ENCODE data around the gene HTT.

Gene HTT

GRCh38 chr4:3240936-3241522 lies 166.5 kb downstream of the HTT start:
- no peak overlapping the region for H3K4me3 ChIP-seq (ENCODE audit: low read length, poor library complexity, severe bottlenecking)
- H3K27me3 ChIP-seq (ENCODE audit: insufficient read depth, low read length, poor library complexity, severe bottlenecking) = no peaks in the 10 kb centered on the region
- peaks cover 5% of the 10 kb centered on the region for H3K4me1 ChIP-seq (ENCODE audit: insufficient read depth, low read length, poor library complexity, severe bottlenecking)
- no peaks in the 10 kb centered on the region for H3K79me2 ChIP-seq (ENCODE audit: insufficient read depth, low read length)
- H4K20me1 ChIP-seq (ENCODE audit: insufficient read depth, low read length, poor library complexity, severe bottlenecking) = no peaks in the 10 kb centered on the region
- H3K9me3 ChIP-seq (ENCODE audit: insufficient read depth, low read depth, low read length) = no peaks in the 10 kb centered on the region
- no peak for TF ChIP-seq EZH2phosphoT487 (IDR thresholded peaks at IDR 0.05; ENCODE audit: borderline replicate concordance)
- TF ChIP-seq, protein P1, sequence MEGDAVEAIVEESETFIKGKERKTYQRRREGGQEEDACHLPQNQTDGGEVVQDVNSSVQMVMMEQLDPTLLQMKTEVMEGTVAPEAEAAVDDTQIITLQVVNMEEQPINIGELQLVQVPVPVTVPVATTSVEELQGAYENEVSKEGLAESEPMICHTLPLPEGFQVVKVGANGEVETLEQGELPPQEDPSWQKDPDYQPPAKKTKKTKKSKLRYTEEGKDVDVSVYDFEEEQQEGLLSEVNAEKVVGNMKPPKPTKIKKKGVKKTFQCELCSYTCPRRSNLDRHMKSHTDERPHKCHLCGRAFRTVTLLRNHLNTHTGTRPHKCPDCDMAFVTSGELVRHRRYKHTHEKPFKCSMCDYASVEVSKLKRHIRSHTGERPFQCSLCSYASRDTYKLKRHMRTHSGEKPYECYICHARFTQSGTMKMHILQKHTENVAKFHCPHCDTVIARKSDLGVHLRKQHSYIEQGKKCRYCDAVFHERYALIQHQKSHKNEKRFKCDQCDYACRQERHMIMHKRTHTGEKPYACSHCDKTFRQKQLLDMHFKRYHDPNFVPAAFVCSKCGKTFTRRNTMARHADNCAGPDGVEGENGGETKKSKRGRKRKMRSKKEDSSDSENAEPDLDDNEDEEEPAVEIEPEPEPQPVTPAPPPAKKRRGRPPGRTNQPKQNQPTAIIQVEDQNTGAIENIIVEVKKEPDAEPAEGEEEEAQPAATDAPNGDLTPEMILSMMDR (conservative IDR thresholded peaks at IDR 0.05; ENCODE audit: low read length) = no peak
- H3K36me3 ChIP-seq (ENCODE audit: insufficient read depth, low read length) = peaks cover 12% of the 10 kb centered on the region; the same call in 1 of the 2 replicates
- H3K9ac ChIP-seq (ENCODE audit: low read depth, low read length, poor library complexity, severe bottlenecking) = no peak overlapping the region
- H3F3A ChIP-seq (ENCODE audit: low read depth) = no peaks in the 10 kb centered on the region
- H3K9me2 ChIP-seq (replicated peaks; ENCODE audit: low read depth, low read length) = no peaks in the 10 kb centered on the region
- no peak overlapping the region for H2AFZ ChIP-seq (ENCODE audit: low read length)
- H3K4me2 ChIP-seq (ENCODE audit: low read depth, low read length, poor library complexity, severe bottlenecking) = no peak overlapping the region

- no peaks in the 10 kb centered on the region for H3K9me3 ChIP-seq (ENCODE audit: insufficient read depth, low read depth, low read length)
- H3K4me2 ChIP-seq (ENCODE audit: low read depth, low read length, poor library complexity, severe bottlenecking) = no peak overlapping the region
- H3K79me2 ChIP-seq (ENCODE audit: insufficient read depth, low read length) = no peaks in the 10 kb centered on the region
- no peak overlapping the region for H3K4me3 ChIP-seq (ENCODE audit: low read length, poor library complexity, severe bottlenecking)
- H3F3A ChIP-seq (ENCODE audit: low read depth) = no peaks in the 10 kb centered on the region
- no peak for TF ChIP-seq EZH2phosphoT487 (IDR thresholded peaks at IDR 0.05; ENCODE audit: borderline replicate concordance)
- TF ChIP-seq, protein P1 (conservative IDR thresholded peaks at IDR 0.05; ENCODE audit: low read length) = no peak
- no peak overlapping the region for H2AFZ ChIP-seq (ENCODE audit: low read length)
- H3K4me1 ChIP-seq (ENCODE audit: insufficient read depth, low read length, poor library complexity, severe bottlenecking) = peaks cover 5% of the 10 kb centered on the region
- H3K9me2 ChIP-seq (replicated peaks; ENCODE audit: low read depth, low read length) = no peaks in the 10 kb centered on the region
- H3K27me3 ChIP-seq (ENCODE audit: insufficient read depth, low read length, poor library complexity, severe bottlenecking) = no peaks in the 10 kb centered on the region
- H3K36me3 ChIP-seq (ENCODE audit: insufficient read depth, low read length) = peaks cover 8% of the 10 kb centered on the region; the same call in 1 of the 2 replicates
- no peak overlapping the region for H3K9ac ChIP-seq (ENCODE audit: low read depth, low read length, poor library complexity, severe bottlenecking)
- no peaks in the 10 kb centered on the region for H4K20me1 ChIP-seq (ENCODE audit: insufficient read depth, low read length, poor library complexity, severe bottlenecking)
Observed at GRCh38 chr4:3241898-3242524, 167.5 kb downstream of the HTT start.

DNA sequence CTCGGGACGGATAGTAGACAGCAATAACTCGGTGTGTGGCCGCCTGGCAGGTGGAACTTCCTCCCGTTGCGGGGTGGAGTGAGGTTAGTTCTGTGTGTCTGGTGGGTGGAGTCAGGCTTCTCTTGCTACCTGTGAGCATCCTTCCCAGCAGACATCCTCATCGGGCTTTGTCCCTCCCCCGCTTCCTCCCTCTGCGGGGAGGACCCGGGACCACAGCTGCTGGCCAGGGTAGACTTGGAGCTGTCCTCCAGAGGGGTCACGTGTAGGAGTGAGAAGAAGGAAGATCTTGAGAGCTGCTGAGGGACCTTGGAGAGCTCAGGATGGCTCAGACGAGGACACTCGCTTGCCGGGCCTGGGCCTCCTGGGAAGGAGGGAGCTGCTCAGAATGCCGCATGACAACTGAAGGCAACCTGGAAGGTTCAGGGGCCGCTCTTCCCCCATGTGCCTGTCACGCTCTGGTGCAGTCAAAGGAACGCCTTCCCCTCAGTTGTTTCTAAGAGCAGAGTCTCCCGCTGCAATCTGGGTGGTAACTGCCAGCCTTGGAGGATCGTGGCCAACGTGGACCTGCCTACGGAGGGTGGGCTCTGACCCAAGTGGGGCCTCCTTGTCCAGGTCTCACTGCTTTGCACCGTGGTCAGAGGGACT lies 168.8 kb downstream of the HTT start:
- Histone ChIP-seq H3K9ac (ENCODE audit: low read depth, low read length, poor library complexity, severe bottlenecking) (no peak overlapping the region), H4K20me1 (ENCODE audit: insufficient read depth, low read length, poor library complexity, severe bottlenecking) (no peaks in the 10 kb centered on the region), H3K36me3 (ENCODE audit: insufficient read depth, low read length) (peaks cover 8% of the 10 kb centered on the region; the same call in 1 of the 2 replicates), H3K9me2 (replicated peaks; ENCODE audit: low read depth, low read length) (no peaks in the 10 kb centered on the region), H3K4me1 (ENCODE audit: insufficient read depth, low read length, poor library complexity, severe bottlenecking) (peaks cover 5% of the 10 kb centered on the region), H3K4me2 (ENCODE audit: low read depth, low read length, poor library complexity, severe bottlenecking) (no peak overlapping the region), H2AFZ (ENCODE audit: low read length) (no peak overlapping the region), H3F3A (ENCODE audit: low read depth) (no peaks in the 10 kb centered on the region), H3K79me2 (ENCODE audit: insufficient read depth, low read length) (no peaks in the 10 kb centered on the region), H3K27me3 (ENCODE audit: insufficient read depth, low read length, poor library complexity, severe bottlenecking) (no peaks in the 10 kb centered on the region), H3K9me3 (ENCODE audit: insufficient read depth, low read depth, low read length) (no peaks in the 10 kb centered on the region), H3K4me3 (ENCODE audit: low read length, poor library complexity, severe bottlenecking) (no peak overlapping the region)
- TF ChIP-seq EZH2phosphoT487 (IDR thresholded peaks at IDR 0.05; ENCODE audit: borderline replicate concordance) = no peak
- TF ChIP-seq, protein P1 (conservative IDR thresholded peaks at IDR 0.05; ENCODE audit: low read length) = no peak

Data from Loucy (cell line).